HCT116 (cell line): ENCODE results near the gene WWP2. TPM values are rescaled to one million over a fixed set of nuclear protein-coding genes. Genes with fewer than 3 reads are reported as not detected.

Source experiments
- ATAC-seq: fragments of 200-7000 bp; cut with Tn5 transposase; 2 replicates; pipeline ENCODE4 v1.9.1; 2020; ENCODE audit warnings: mild to moderate bottlenecking, moderate library complexity
- BruUV-seq: library from RNA; stranded (reverse); fragments of 400-500 nt; replicated peaks from 2 replicates; lab custom pipeline; 2021; lab: Mats Ljungman, UMichigan
- CTCF ChIA-PET: fragments of 300-600 bp; sonication (Branson Sonifier 250); formaldehyde crosslinking; loops from one replicate; lab custom pipeline; 2021; ENCODE audit warnings: antibody characterized with exemption; lab: Charles Lee
- POLR2A ChIA-PET: fragments of 300-600, 350-600 bp; sonication (Branson Sonifier 250); formaldehyde crosslinking; loops from one replicate; lab custom pipeline; 2021; ENCODE audit warnings: antibody characterized with exemption; lab: Charles Lee
- RAD21 ChIA-PET, 2 experiments: fragments of 300-600 bp; sonication (Branson Sonifier 250); formaldehyde crosslinking; loops; one replicate each; lab custom pipeline; 2023; ENCODE audit warnings: low total read pairs in 2 of 2; ENCODE audit not compliant: uncharacterized antibody in 2 of 2, unreplicated experiment in 2 of 2, low non-redundant PET in 1 of 2; lab: Charles Lee
- DNase-seq: peaks from one replicate; pipeline ENCODE4 v3.0.0-alpha.2; 2010; ENCODE audit warnings: low read depth, low spot score
- H2AFZ ChIP-seq: fragments of 200-600 bp; shearing (Covaris generic), sonication (generic); 2 replicates; pipeline ENCODE4 v1.6.1; 2017; ENCODE audit warnings: low read depth, mixed run types, mixed read lengths, antibody characterized with exemption, low read length; ENCODE audit not compliant: poor library complexity, severe bottlenecking
- H3K27ac ChIP-seq: 2 replicates; pipeline ENCODE4 v1.5.1; 2012; ENCODE audit warnings: low read depth, low read length
- H3K27me3 ChIP-seq: fragments of 200-600 bp; sonication (generic); 2 replicates; pipeline ENCODE4 v1.6.1; 2016; ENCODE audit warnings: mixed run types, low read length, mixed read lengths; ENCODE audit not compliant: insufficient read depth
- H3K36me3 ChIP-seq, 2 experiments: fragments of 200-500 bp in 1 of 2; fragments of 200-600 bp in 1 of 2; sonication (Bioruptor generic) in 1 of 2; sonication (generic) in 1 of 2; 2 replicates each; pipeline versions ENCODE4 v1.5.1 to v1.6.1; 2014 to 2016; ENCODE audit warnings: low read length in 2 of 2, inconsistent platforms in 1 of 2, mixed read lengths in 1 of 2, mixed run types in 1 of 2; ENCODE audit not compliant: insufficient read depth in 2 of 2, control insufficient read depth in 1 of 2
- H3K4me1 ChIP-seq, 2 experiments: fragments of 200-600 bp in 1 of 2; sonication (generic) in 1 of 2; 2 replicates each; pipeline versions ENCODE4 v1.5.1 to v1.6.1; 2012 to 2017; ENCODE audit warnings: low read length in 2 of 2, inconsistent platforms in 1 of 2, mild to moderate bottlenecking in 1 of 2, mixed read lengths in 1 of 2, mixed run types in 1 of 2, moderate library complexity in 1 of 2; ENCODE audit not compliant: insufficient read depth in 2 of 2, control insufficient read depth in 1 of 2
- H3K4me2 ChIP-seq: fragments of 200-600 bp; sonication (generic); 2 replicates; pipeline ENCODE4 v1.6.1; 2017; ENCODE audit warnings: mixed run types, low read length, mixed read lengths
- H3K4me3 ChIP-seq, 2 experiments: fragments of 200-600 bp in 1 of 2; sonication (generic) in 1 of 2; replicated peaks in 1 of 2; 2 replicates each; pipeline ENCODE4 v1.5.1; 2011 to 2016; ENCODE audit warnings: low read length in 2 of 2, control low read depth in 1 of 2, low read depth in 1 of 2, mild to moderate bottlenecking in 1 of 2, mixed read lengths in 1 of 2, mixed run types in 1 of 2
- H3K79me2 ChIP-seq: fragments of 200-600 bp; sonication (generic); 2 replicates; pipeline ENCODE4 v1.6.1; 2017; ENCODE audit warnings: mild to moderate bottlenecking, mixed run types, low read length, moderate library complexity, mixed read lengths; ENCODE audit not compliant: insufficient read depth
- H3K9ac ChIP-seq: fragments of 200-600 bp; sonication (generic); 2 replicates; pipeline ENCODE4 v1.6.1; 2016; ENCODE audit warnings: low read length, mixed read lengths
- H3K9me2 ChIP-seq: fragments of 200-600 bp; sonication (generic), shearing (Covaris generic); 2 replicates; pipeline ENCODE4 v1.6.1; 2017; ENCODE audit warnings: mixed run types, mild to moderate bottlenecking, moderate library complexity; ENCODE audit not compliant: insufficient read depth
- H3K9me3 ChIP-seq, 2 experiments: fragments of 200-500 bp in 1 of 2; fragments of 200-600 bp in 1 of 2; sonication (Bioruptor generic) in 1 of 2; sonication (generic) in 1 of 2; 2 replicates each; pipeline ENCODE4 v1.6.1; 2014 to 2017; ENCODE audit warnings: low read length in 2 of 2, mixed read lengths in 2 of 2, inconsistent platforms in 1 of 2, low read depth in 1 of 2, mild to moderate bottlenecking in 1 of 2, mixed run types in 1 of 2, moderate library complexity in 1 of 2; ENCODE audit not compliant: control insufficient read depth in 1 of 2, insufficient read depth in 1 of 2
- H4K20me1 ChIP-seq: fragments of 200-600 bp; sonication (generic), shearing (Covaris generic); 2 replicates; pipeline ENCODE4 v1.6.1; 2017; ENCODE audit warnings: mixed run types, mild to moderate bottlenecking, moderate library complexity; ENCODE audit not compliant: insufficient read depth
- ELF1 ChIP-seq: IDR thresholded peaks from 2 replicates; pipeline ENCODE4 v1.6.1; 2012; ENCODE audit warnings: low read depth, borderline replicate concordance
- EZH2 ChIP-seq: fragments of 200-600 bp; sonication (generic); IDR thresholded peaks from 2 replicates; pipeline ENCODE4 v1.6.1; 2017; ENCODE audit warnings: antibody characterized with exemption, mixed run types
- EZH2phosphoT487 ChIP-seq: fragments of 200-600 bp; IDR thresholded peaks from 2 replicates; pipeline ENCODE4 v1.6.1; 2018; ENCODE audit warnings: antibody characterized with exemption, borderline replicate concordance
- FOSL1 ChIP-seq: IDR thresholded peaks from 2 replicates; pipeline ENCODE4 v1.6.1; 2012; ENCODE audit warnings: low read depth
- JUND ChIP-seq: IDR thresholded peaks from 2 replicates; pipeline ENCODE4 v1.6.1; 2012
- POLR2A ChIP-seq: IDR thresholded peaks from 2 replicates; pipeline ENCODE4 v1.7.0; 2011; ENCODE audit warnings: borderline replicate concordance; ENCODE audit not compliant: insufficient read depth, insufficient read length; ENCODE audit errors: extremely low read depth
- SRF ChIP-seq: IDR thresholded peaks from 2 replicates; pipeline ENCODE4 v1.6.1; 2012; ENCODE audit warnings: low read depth
- TCF7L2 ChIP-seq: IDR thresholded peaks from 2 replicates; pipeline ENCODE4 v1.7.0; 2011; ENCODE audit warnings: borderline replicate concordance, inconsistent platforms; ENCODE audit not compliant: insufficient read depth, insufficient read length; ENCODE audit errors: extremely low read depth
- intact Hi-C: fragments of 100-400 bp; cut with micrococcal nuclease; formaldehyde crosslinking; loops from 2 replicates; pipeline ENCODE4 v1.10.0; 2022
- total RNA-seq: library from RNA; stranded (reverse); gene quantifications from one replicate; pipeline ENCODE4 v1.2.1, GENCODE V29; 2021; ENCODE audit not compliant: unreplicated experiment
- TF ChIP-seq, protein P1 (sequence below), 3 experiments: fragments of 200-600 bp in 1 of 3; sonication (generic) in 1 of 3; IDR thresholded peaks in 2 of 3; conservative IDR thresholded peaks in 1 of 3; 2 replicates each; pipeline ENCODE4 v1.5.1; 2012 to 2017; ENCODE audit warnings: low read depth in 2 of 3, low read length in 2 of 3, antibody characterized with exemption in 1 of 3, borderline replicate concordance in 1 of 3, control low read depth in 1 of 3, mild to moderate bottlenecking in 1 of 3, mixed read lengths in 1 of 3, mixed run types in 1 of 3, moderate library complexity in 1 of 3; ENCODE audit not compliant: insufficient read depth in 1 of 3
- TF ChIP-seq, protein P2 (sequence below): IDR thresholded peaks from 2 replicates; pipeline ENCODE4 v1.6.1; 2012

The WWP2 gene
- total RNA-seq, 1 experiment from 2014 or later, result 44.2 TPM

DNA sequence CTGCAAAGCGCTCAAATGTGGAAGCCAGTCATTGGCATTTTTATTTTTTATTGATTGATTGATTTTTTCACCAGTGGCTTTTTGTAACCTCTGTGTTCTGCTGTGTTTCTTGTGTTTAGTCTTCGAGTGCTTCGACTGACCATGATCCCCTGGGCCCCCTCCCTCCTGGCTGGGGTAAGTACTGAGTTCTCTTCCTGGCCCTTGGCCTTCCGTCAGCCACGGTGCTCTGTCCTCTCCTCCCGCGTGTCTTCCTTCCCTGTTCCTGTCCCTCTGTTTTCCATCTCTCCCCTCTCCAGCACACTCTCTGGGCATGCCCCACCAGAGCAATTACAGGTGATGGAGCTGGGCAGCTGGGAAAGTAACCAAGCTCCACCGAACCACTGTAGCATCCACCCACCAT lies 163.2 kb downstream of the WWP2 start:
- CTCF ChIA-PET, result no interaction called here
- no peak overlapping the region for H3K9ac ChIP-seq
- TF ChIP-seq, protein P1, sequence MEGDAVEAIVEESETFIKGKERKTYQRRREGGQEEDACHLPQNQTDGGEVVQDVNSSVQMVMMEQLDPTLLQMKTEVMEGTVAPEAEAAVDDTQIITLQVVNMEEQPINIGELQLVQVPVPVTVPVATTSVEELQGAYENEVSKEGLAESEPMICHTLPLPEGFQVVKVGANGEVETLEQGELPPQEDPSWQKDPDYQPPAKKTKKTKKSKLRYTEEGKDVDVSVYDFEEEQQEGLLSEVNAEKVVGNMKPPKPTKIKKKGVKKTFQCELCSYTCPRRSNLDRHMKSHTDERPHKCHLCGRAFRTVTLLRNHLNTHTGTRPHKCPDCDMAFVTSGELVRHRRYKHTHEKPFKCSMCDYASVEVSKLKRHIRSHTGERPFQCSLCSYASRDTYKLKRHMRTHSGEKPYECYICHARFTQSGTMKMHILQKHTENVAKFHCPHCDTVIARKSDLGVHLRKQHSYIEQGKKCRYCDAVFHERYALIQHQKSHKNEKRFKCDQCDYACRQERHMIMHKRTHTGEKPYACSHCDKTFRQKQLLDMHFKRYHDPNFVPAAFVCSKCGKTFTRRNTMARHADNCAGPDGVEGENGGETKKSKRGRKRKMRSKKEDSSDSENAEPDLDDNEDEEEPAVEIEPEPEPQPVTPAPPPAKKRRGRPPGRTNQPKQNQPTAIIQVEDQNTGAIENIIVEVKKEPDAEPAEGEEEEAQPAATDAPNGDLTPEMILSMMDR (IDR thresholded peaks at IDR 0.05 in 2 of 3, conservative IDR thresholded peaks at IDR 0.05 in 1 of 3; ENCODE audit: borderline replicate concordance in 1 of 3, insufficient read depth in 1 of 3, low read depth in 2 of 3, low read length in 2 of 3), result no peak
- TF ChIP-seq TCF7L2, result no peak
- no peak for TF ChIP-seq EZH2phosphoT487
- TF ChIP-seq SRF, result no peak
- TF ChIP-seq ELF1, result no peak
- no peak for TF ChIP-seq EZH2
- no peak for TF ChIP-seq POLR2A
- TF ChIP-seq JUND, result no peak
- no peak for TF ChIP-seq FOSL1
- TF ChIP-seq, protein P2, sequence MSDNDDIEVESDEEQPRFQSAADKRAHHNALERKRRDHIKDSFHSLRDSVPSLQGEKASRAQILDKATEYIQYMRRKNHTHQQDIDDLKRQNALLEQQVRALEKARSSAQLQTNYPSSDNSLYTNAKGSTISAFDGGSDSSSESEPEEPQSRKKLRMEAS, result no peak
- TF ChIP-seq, all 23 proteins: peak for 0
- no peaks in the 10 kb centered on the region for H3K9me2 ChIP-seq
- no peak overlapping the region for H3K4me2 ChIP-seq
- no peaks in the 10 kb centered on the region for H3K9me3 ChIP-seq
- H4K20me1 ChIP-seq, result no peaks in the 10 kb centered on the region
- no peak for DNase-seq
- H3K27me3 ChIP-seq, result no peaks in the 10 kb centered on the region
- intact Hi-C loops, result no loop called here
- H2AFZ ChIP-seq, result no peak overlapping the region
- H3K27ac ChIP-seq, result no peak overlapping the region
- POLR2A ChIA-PET, result no interaction called here
- H3K4me1 ChIP-seq, result no peaks in the 10 kb centered on the region
- no peaks in the 10 kb centered on the region for H3K36me3 ChIP-seq
- no peak for ATAC-seq
- H3K79me2 ChIP-seq, result no peaks in the 10 kb centered on the region
- RAD21 ChIA-PET, result no interaction called here
- H3K4me3 ChIP-seq, result no peak overlapping the region
- no TSS peak for BruUV-seq
